K562 (cell line): Measurements from ENCODE around the gene TRA2B.

ENCODE experiments used
- BCLAF1 ChIP-seq, 2 experiments: fragments of 450-650 bp in 1 of 2; IDR thresholded peaks; 2 replicates each; pipeline ENCODE4 v1.6.1; 2011 to 2017; ENCODE audit warnings: low read depth in 2 of 2, antibody characterized with exemption in 1 of 2, borderline replicate concordance in 1 of 2, low read length in 1 of 2, mild to moderate bottlenecking in 1 of 2, mixed read lengths in 1 of 2; ENCODE audit not compliant: control insufficient read depth in 1 of 2
- CEBPB ChIP-seq: fragments of 450-650 bp; IDR thresholded peaks from 2 replicates; pipeline ENCODE4 v1.6.1; 2016; ENCODE audit warnings: missing genetic modification characterization, missing compliant biosample characterization
- RAD21 ChIP-seq, 2 experiments: fragments of 250-450 bp in 1 of 2; fragments of 450-650 bp in 1 of 2; sonication (Bioruptor Pico) in 1 of 2; formaldehyde crosslinking in 1 of 2; IDR thresholded peaks in 1 of 2; conservative IDR thresholded peaks in 1 of 2; 2 replicates each; pipeline versions ENCODE4 v1.4.0 to v1.8.0; 2020 to 2022; ENCODE audit warnings: mild to moderate bottlenecking in 2 of 2, moderate library complexity in 1 of 2
- SP2 ChIP-seq: IDR thresholded peaks from 2 replicates; pipeline ENCODE4 v1.6.1; 2011; ENCODE audit warnings: mild to moderate bottlenecking, low read depth, low read length, moderate library complexity; ENCODE audit not compliant: poor library complexity, severe bottlenecking; ENCODE audit errors: extremely low read depth
- ZBED1 ChIP-seq: IDR thresholded peaks from 2 replicates; pipeline ENCODE4 v1.6.1; 2014
- ZFP36 ChIP-seq: fragments of 150-350 bp; IDR thresholded peaks from 2 replicates; pipeline ENCODE4 v1.6.1; 2018; ENCODE audit warnings: low read length, low read depth; ENCODE audit not compliant: partially characterized antibody
- TF ChIP-seq, protein P1 (sequence below), 2 experiments: IDR thresholded peaks in 1 of 2; conservative IDR thresholded peaks in 1 of 2; 2 replicates each; pipeline ENCODE4 v1.6.1; 2016; ENCODE audit warnings: low read depth in 2 of 2, mild to moderate bottlenecking in 1 of 2, missing compliant biosample characterization in 1 of 2, missing genetic modification characterization in 1 of 2, moderate library complexity in 1 of 2
- TF ChIP-seq, protein P2 (sequence below), 3 experiments: IDR thresholded peaks in 2 of 3; conservative IDR thresholded peaks in 1 of 3; 2 replicates each; pipeline ENCODE4 v1.5.1; 2011 to 2012; ENCODE audit warnings: low read length in 3 of 3, mild to moderate bottlenecking in 3 of 3, control low read depth in 2 of 3, improper control_type of control experiment in 1 of 3, inconsistent platforms in 1 of 3, low read depth in 1 of 3, mixed read lengths in 1 of 3, moderate library complexity in 1 of 3; ENCODE audit not compliant: insufficient read depth in 2 of 3
- TF ChIP-seq, protein P3 (sequence below): fragments of 250-450 bp; sonication (Bioruptor Pico); IDR thresholded peaks from 2 replicates; pipeline ENCODE4 v1.4.0; 2020; ENCODE audit warnings: mild to moderate bottlenecking, moderate library complexity

DNA sequence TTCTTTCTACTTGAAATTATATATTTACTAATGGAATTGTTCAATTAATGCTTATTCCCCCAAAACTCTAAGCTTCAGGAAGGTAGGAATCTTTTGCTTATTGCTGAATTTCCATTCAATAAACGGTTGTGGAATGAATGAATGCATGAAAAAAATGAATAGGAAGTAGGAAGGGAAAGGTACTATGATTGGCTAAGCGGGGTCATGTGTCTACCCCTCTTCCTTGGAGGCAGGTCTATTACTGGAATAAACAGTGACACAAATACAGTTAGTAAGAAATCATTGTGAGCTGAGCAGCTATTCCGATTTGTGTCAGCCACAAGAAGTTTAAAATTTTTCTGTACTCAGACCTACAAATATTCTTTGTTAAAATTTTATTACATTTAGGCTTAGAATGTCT is 10.5 kb upstream of the TRA2B start:
- TF ChIP-seq, protein P1, sequence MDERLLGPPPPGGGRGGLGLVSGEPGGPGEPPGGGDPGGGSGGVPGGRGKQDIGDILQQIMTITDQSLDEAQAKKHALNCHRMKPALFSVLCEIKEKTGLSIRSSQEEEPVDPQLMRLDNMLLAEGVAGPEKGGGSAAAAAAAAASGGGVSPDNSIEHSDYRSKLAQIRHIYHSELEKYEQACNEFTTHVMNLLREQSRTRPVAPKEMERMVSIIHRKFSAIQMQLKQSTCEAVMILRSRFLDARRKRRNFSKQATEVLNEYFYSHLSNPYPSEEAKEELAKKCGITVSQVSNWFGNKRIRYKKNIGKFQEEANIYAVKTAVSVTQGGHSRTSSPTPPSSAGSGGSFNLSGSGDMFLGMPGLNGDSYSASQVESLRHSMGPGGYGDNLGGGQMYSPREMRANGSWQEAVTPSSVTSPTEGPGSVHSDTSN (CRISPR knock-in tag; IDR thresholded peaks at IDR 0.05; ENCODE audit: low read depth): no peak
- TF ChIP-seq, protein P1 (tag; conservative IDR thresholded peaks at IDR 0.05; ENCODE audit: low read depth): no peak
- TF ChIP-seq RAD21 (CRISPR knock-in tag; conservative IDR thresholded peaks at IDR 0.05 in 1 of 2, IDR thresholded peaks at IDR 0.05 in 1 of 2): no peak
- no peak for TF ChIP-seq BCLAF1 (IDR thresholded peaks at IDR 0.05; ENCODE audit: borderline replicate concordance in 1 of 2, control insufficient read depth in 1 of 2, low read depth in 2 of 2, low read length in 1 of 2)
- no peak for TF ChIP-seq CEBPB (tag)
- no peak for TF ChIP-seq ZFP36
- TF ChIP-seq, protein P2, sequence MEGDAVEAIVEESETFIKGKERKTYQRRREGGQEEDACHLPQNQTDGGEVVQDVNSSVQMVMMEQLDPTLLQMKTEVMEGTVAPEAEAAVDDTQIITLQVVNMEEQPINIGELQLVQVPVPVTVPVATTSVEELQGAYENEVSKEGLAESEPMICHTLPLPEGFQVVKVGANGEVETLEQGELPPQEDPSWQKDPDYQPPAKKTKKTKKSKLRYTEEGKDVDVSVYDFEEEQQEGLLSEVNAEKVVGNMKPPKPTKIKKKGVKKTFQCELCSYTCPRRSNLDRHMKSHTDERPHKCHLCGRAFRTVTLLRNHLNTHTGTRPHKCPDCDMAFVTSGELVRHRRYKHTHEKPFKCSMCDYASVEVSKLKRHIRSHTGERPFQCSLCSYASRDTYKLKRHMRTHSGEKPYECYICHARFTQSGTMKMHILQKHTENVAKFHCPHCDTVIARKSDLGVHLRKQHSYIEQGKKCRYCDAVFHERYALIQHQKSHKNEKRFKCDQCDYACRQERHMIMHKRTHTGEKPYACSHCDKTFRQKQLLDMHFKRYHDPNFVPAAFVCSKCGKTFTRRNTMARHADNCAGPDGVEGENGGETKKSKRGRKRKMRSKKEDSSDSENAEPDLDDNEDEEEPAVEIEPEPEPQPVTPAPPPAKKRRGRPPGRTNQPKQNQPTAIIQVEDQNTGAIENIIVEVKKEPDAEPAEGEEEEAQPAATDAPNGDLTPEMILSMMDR (IDR thresholded peaks at IDR 0.05 in 2 of 3, conservative IDR thresholded peaks at IDR 0.05 in 1 of 3; ENCODE audit: insufficient read depth in 2 of 3, low read depth in 1 of 3, low read length in 3 of 3): no peak
- TF ChIP-seq SP2: no peak
- TF ChIP-seq ZBED1: no peak
- TF ChIP-seq, protein P3, sequence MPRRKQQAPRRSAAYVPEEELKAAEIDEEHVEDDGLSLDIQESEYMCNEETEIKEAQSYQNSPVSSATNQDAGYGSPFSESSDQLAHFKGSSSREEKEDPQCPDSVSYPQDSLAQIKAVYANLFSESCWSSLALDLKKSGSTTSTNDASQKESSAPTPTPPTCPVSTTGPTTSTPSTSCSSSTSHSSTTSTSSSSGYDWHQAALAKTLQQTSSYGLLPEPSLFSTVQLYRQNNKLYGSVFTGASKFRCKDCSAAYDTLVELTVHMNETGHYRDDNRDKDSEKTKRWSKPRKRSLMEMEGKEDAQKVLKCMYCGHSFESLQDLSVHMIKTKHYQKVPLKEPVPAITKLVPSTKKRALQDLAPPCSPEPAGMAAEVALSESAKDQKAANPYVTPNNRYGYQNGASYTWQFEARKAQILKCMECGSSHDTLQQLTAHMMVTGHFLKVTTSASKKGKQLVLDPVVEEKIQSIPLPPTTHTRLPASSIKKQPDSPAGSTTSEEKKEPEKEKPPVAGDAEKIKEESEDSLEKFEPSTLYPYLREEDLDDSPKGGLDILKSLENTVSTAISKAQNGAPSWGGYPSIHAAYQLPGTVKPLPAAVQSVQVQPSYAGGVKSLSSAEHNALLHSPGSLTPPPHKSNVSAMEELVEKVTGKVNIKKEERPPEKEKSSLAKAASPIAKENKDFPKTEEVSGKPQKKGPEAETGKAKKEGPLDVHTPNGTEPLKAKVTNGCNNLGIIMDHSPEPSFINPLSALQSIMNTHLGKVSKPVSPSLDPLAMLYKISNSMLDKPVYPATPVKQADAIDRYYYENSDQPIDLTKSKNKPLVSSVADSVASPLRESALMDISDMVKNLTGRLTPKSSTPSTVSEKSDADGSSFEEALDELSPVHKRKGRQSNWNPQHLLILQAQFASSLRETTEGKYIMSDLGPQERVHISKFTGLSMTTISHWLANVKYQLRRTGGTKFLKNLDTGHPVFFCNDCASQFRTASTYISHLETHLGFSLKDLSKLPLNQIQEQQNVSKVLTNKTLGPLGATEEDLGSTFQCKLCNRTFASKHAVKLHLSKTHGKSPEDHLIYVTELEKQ (CRISPR knock-in tag): no peak
